ENCODE measurements around the gene GPD1L. TPM values are rescaled to one million over a fixed set of nuclear protein-coding genes. Genes with fewer than 3 reads are reported as not detected.

Gene GPD1L
- total RNA-seq, 4 donors from 2014 or later, result 80.8 to 168 (median 91.3) TPM

DNA sequence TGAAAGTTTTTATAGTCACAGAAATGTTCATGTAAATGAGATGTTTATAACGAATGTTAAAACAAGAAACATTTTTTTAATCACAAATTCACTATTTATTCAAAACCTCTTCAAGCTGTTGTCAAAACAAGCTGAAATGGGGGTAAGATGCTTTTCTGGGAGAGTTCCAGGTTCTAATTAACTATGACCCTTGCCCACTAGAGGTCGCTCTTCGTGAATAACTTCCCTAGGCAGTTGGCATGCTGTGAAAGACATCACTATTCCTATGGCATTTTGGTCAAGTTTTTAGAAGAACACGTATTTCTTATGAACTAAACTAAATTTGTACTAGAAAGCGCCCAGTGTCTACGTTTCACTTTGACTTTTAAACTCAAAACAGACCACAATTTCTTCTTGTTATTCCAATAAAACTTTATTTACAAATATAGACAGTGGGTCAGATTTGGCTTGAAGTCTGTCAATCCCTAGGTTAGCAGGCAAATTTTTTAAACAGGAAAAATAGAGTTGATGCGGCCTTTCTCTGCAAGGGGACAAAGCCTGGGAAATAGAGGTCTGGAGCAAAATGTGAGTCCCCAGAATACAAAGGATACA is 69.3 kb downstream of the GPD1L start:
- TF ChIP-seq, protein P1, sequence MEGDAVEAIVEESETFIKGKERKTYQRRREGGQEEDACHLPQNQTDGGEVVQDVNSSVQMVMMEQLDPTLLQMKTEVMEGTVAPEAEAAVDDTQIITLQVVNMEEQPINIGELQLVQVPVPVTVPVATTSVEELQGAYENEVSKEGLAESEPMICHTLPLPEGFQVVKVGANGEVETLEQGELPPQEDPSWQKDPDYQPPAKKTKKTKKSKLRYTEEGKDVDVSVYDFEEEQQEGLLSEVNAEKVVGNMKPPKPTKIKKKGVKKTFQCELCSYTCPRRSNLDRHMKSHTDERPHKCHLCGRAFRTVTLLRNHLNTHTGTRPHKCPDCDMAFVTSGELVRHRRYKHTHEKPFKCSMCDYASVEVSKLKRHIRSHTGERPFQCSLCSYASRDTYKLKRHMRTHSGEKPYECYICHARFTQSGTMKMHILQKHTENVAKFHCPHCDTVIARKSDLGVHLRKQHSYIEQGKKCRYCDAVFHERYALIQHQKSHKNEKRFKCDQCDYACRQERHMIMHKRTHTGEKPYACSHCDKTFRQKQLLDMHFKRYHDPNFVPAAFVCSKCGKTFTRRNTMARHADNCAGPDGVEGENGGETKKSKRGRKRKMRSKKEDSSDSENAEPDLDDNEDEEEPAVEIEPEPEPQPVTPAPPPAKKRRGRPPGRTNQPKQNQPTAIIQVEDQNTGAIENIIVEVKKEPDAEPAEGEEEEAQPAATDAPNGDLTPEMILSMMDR (IDR thresholded peaks at IDR 0.05 in 4 of 5, conservative IDR thresholded peaks at IDR 0.05 in 1 of 5), result peak in 4 of 5 experiments; percentile 34 to 56 (median 40)
- no peak for TF ChIP-seq POLR2A (IDR thresholded peaks at IDR 0.05)
- H3K27me3 ChIP-seq, result no peaks in the 10 kb centered on the region
- no peak overlapping the region for H3K4me3 ChIP-seq
- H3K36me3 ChIP-seq, result no peaks in the 10 kb centered on the region
- no peaks in the 10 kb centered on the region for H3K4me1 ChIP-seq
- H3K27ac ChIP-seq, result no peak overlapping the region
- in situ Hi-C loops (cut with MboI; ENCODE audit: low sequenced_read_pairs in 4 of 4) (no loop called here), intact Hi-C loops (cut with DNase I; ENCODE audit: low total_unique reads) (loop anchor here (10.0 kb wide), 3 partner anchors 119 to 289 kb away; no protein-coding TSS in a partner anchor)
- peak in 1 of 2 donors; percentile 40 for ATAC-seq
- H3K9me3 ChIP-seq, result no peaks in the 10 kb centered on the region
- no peak for DNase-seq

GRCh38 chr3:32176989-32177701 is 70.7 kb downstream of the GPD1L start:
- DNase-seq (no peak), ATAC-seq (peak in 1 of 2 donors; percentile 26)
- no peaks in the 10 kb centered on the region for H3K4me1 ChIP-seq
- no peaks in the 10 kb centered on the region for H3K36me3 ChIP-seq
- no peaks in the 10 kb centered on the region for H3K27me3 ChIP-seq
- H3K4me3 ChIP-seq, result no peak overlapping the region
- TF ChIP-seq, protein P1 (IDR thresholded peaks at IDR 0.05 in 4 of 5, conservative IDR thresholded peaks at IDR 0.05 in 1 of 5), result peak; percentile 27 to 63 (median 50)
- no peak for TF ChIP-seq POLR2A (IDR thresholded peaks at IDR 0.05)
- in situ Hi-C loops (cut with MboI; ENCODE audit: low sequenced_read_pairs in 4 of 4), result no loop called here
- no peaks in the 10 kb centered on the region for H3K9me3 ChIP-seq
- no peak overlapping the region for H3K27ac ChIP-seq
- intact Hi-C loops (cut with DNase I; ENCODE audit: low total_unique reads), result loop anchor here (10.0 kb wide), 3 partner anchors 118 to 288 kb away; no protein-coding TSS in a partner anchor

DNA sequence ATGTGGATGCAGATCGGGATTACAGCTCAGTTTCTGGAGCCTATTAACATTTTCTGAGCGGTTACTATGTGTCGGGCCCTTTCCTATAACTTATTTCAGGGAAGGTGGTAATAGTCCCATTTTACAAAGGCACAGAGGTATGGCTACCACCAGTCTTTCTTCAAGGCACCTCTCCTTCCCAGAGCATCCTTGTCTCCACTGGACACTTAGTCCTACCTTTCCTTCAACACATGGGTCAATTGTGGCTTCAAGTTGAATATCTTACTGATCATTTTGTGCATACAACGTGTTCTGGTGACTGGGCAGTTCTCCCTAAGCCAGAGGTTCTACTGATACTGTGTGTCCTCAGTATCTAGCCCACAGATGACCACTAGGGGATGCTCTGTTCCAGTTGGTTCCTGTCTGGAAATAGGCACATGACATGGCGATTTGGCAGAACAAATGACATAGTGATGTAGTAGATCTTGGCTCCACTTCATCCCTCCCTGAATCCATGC is 71.3 kb downstream of the GPD1L start:
- Histone ChIP-seq H3K4me1 (no peaks in the 10 kb centered on the region), H3K4me3 (no peak overlapping the region), H3K27ac (no peak overlapping the region), H3K27me3 (no peaks in the 10 kb centered on the region), H3K36me3 (no peaks in the 10 kb centered on the region), H3K9me3 (no peaks in the 10 kb centered on the region)
- DNase-seq, result peak; percentile 18 to 31
- in situ Hi-C loops (cut with MboI; ENCODE audit: low sequenced_read_pairs in 4 of 4), result no loop called here
- TF ChIP-seq POLR2A (IDR thresholded peaks at IDR 0.05), result no peak
- TF ChIP-seq, protein P1 (IDR thresholded peaks at IDR 0.05 in 4 of 5, conservative IDR thresholded peaks at IDR 0.05 in 1 of 5), result peak; percentile 54 to 66 (median 61)
- peak; percentile 69 to 75 for ATAC-seq
- intact Hi-C loops (cut with DNase I; ENCODE audit: low total_unique reads), result loop anchor here (2.0 to 10.0 kb wide), 4 partner anchors 61 to 287 kb away; partner anchors contain the start of gene CMTM8

GRCh38 chr3:32180141-32180784 is 73.8 kb downstream of the GPD1L start:
- H3K36me3 ChIP-seq, result no peaks in the 10 kb centered on the region
- ATAC-seq (no peak), DNase-seq (no peak)
- in situ Hi-C loops (cut with MboI; ENCODE audit: low sequenced_read_pairs in 4 of 4) (no loop called here), intact Hi-C loops (cut with DNase I; ENCODE audit: low total_unique reads) (no loop called here)
- TF ChIP-seq, protein P1 (IDR thresholded peaks at IDR 0.05 in 4 of 5, conservative IDR thresholded peaks at IDR 0.05 in 1 of 5), result no peak
- no peak for TF ChIP-seq POLR2A (IDR thresholded peaks at IDR 0.05)
- H3K4me1 ChIP-seq, result no peaks in the 10 kb centered on the region
- no peaks in the 10 kb centered on the region for H3K9me3 ChIP-seq
- H3K27ac ChIP-seq, result no peak overlapping the region
- no peaks in the 10 kb centered on the region for H3K27me3 ChIP-seq
- H3K4me3 ChIP-seq, result no peak overlapping the region

Data from gastrocnemius medialis (tissue), 4 donors.